Activated T-cell treated with anti-CD3 and anti-CD28 coated beads for 24 hours (primary cell): ENCODE data around the gene SLC26A4.

Experiments used
- DNase-seq: peaks from one replicate; pipeline ENCODE4 v3.0.0-alpha.2; 2020; ENCODE audit warnings: low read depth

SLC26A4 gene

GRCh38 chr7:107697321-107698049, 36.9 kb downstream of the SLC26A4 start:
- DNase-seq = no peak

GRCh38 chr7:107700570-107700969, 39.9 kb downstream of the SLC26A4 start:
- DNase-seq = no peak

- DNase-seq = no peak
These were observed 40.6 kb downstream of the SLC26A4 start for GRCh38 chr7:107701191-107701590.

GRCh38 chr7:107703219-107703618, 42.6 kb downstream of the SLC26A4 start:
- DNase-seq = no peak

GRCh38 chr7:107703872-107704271, 43.2 kb downstream of the SLC26A4 start:
- DNase-seq = no peak

- no peak for DNase-seq
These were observed 48.3 kb downstream of the SLC26A4 start for GRCh38 chr7:107708956-107709355.

- DNase-seq = no peak
These were observed 50.7 kb downstream of the SLC26A4 start for GRCh38 chr7:107711301-107711700.

- DNase-seq = no peak
These were observed 51.4 kb downstream of the SLC26A4 start for GRCh38 chr7:107712025-107712424.

- DNase-seq = no peak
These were observed 52.3 kb downstream of the SLC26A4 start for GRCh38 chr7:107712896-107713295.

- DNase-seq = no peak
These were observed 54.9 kb downstream of the SLC26A4 start for GRCh38 chr7:107715531-107715930.

- DNase-seq = no peak
These were observed 58.0 kb downstream of the SLC26A4 start for GRCh38 chr7:107718456-107719193.

GRCh38 chr7:107721286-107721685, 60.7 kb downstream of the SLC26A4 start:
- no peak for DNase-seq

- DNase-seq = no peak
These were observed 62.6 kb downstream of the SLC26A4 start for GRCh38 chr7:107723255-107723654.

GRCh38 chr7:107725138-107725740, 64.6 kb downstream of the SLC26A4 start:
- DNase-seq = peak; percentile 37

GRCh38 chr7:107726356-107727130, 65.9 kb downstream of the SLC26A4 start:
- DNase-seq = no peak

- DNase-seq = no peak
These were observed 67.6 kb downstream of the SLC26A4 start for GRCh38 chr7:107728276-107728675.

GRCh38 chr7:107742678-107743566, 82.3 kb downstream of the SLC26A4 start:
- no peak for DNase-seq

GRCh38 chr7:107743567-107744344, 83.1 kb downstream of the SLC26A4 start, which contains the start of gene CBLL1:
Gene CBLL1 (plus strand): TSS chr7:107744142. CDS start chr7:107744164, 22 bp downstream.
- DNase-seq = peak; percentile 98

- DNase-seq = no peak
These were observed 83.7 kb downstream of the SLC26A4 start for GRCh38 chr7:107744345-107744750.

GRCh38 chr7:107746006-107746405, 85.4 kb downstream of the SLC26A4 start:
- DNase-seq = no peak
